ENCODE data around the gene SSH3. TPM values are rescaled to one million over a fixed set of nuclear protein-coding genes. Genes with fewer than 3 reads are reported as not detected.

The SSH3 gene
- total and polyA plus RNA-seq, 2 of the 8 experiments (the other 6 are each of a cell fraction or from before 2014, with no cell fraction given): 16.9 to 19.8 TPM

GRCh38 chr11:67356864-67357561 lies 53.7 kb downstream of the SSH3 start:
- DNase-seq (ENCODE audit: low read depth in 1 of 2, low spot score in 2 of 2) (peak in 1 of 2 experiments; percentile 84), FAIRE-seq (no peak)
- Histone ChIP-seq H2BK5ac (ENCODE audit: low read depth, low read length) (peak overlapping the region; percentile 52; the same call in 1 of the 2 replicates), H2BK15ac (ENCODE audit: low read length) (no peak overlapping the region), H2AFZ (ENCODE audit: low read length) (0 out of 2 replicates have a peak overlapping the region, but pooled peaks have one; percentile 74), H3K14ac (ENCODE audit: insufficient read length) (no peak overlapping the region), H3K36me3 (ENCODE audit: control insufficient read depth in 2 of 4, insufficient read depth in 4 of 4, low read length in 3 of 4) (no peaks in the 10 kb centered on the region), H3K79me1 (ENCODE audit: low read depth, low read length) (peaks cover 2% of the 10 kb centered on the region; the same call in 1 of the 2 replicates), H3K79me2 (ENCODE audit: control insufficient read depth in 1 of 2, insufficient read depth in 2 of 2, low read length in 2 of 2) (no peaks in the 10 kb centered on the region), H3K9me3 (ENCODE audit: insufficient read depth in 2 of 2, low read depth in 1 of 2, low read length in 1 of 2) (no peaks in the 10 kb centered on the region), H4K8ac (ENCODE audit: extremely low read depth, insufficient read depth, low read length) (0 out of 2 replicates have a peak overlapping the region, but pooled peaks have one; percentile 52), H3K27ac (ENCODE audit: low read depth, low read length) (no peak overlapping the region), H3K9ac (replicated peaks in 1 of 4; ENCODE audit: extremely low read depth in 1 of 4, low read depth in 3 of 4, low read length in 3 of 4) (0 out of 7 replicates have a peak overlapping the region, but pooled peaks of 1 of the 4 experiments have one; percentile 13), H3K4me3 (ENCODE audit: extremely low read depth in 1 of 4, insufficient read depth in 2 of 4, low read depth in 3 of 4, low read length in 4 of 4) (no peak overlapping the region), H3K18ac (ENCODE audit: extremely low read depth, low read length) (no peak overlapping the region; the same call in 1 of the 2 replicates), H3K56ac (replicated peaks; ENCODE audit: insufficient read length, low read depth, low read length) (no peak overlapping the region), H3K23ac (ENCODE audit: insufficient read length) (no peak overlapping the region), H3K27me3 (replicated peaks in 1 of 4; ENCODE audit: control insufficient read depth in 3 of 4, extremely low read depth in 1 of 4, insufficient read depth in 3 of 4, low read length in 3 of 4) (no peaks in the 10 kb centered on the region; a peak in 1 of 7 replicates), H3K4me1 (replicated peaks in 1 of 4; ENCODE audit: control insufficient read depth in 3 of 4, insufficient read depth in 4 of 4, low read length in 3 of 4) (peaks cover 0 to 18% (median 15%) of the 10 kb centered on the region in 4 experiments; a peak in 6 of 7 replicates), H3K4me2 (ENCODE audit: insufficient read depth in 1 of 2, low read depth in 2 of 2, low read length in 2 of 2) (peak overlapping the region in 1 of 2 experiments; percentile 10; a peak in 1 of 4 replicates), H4K20me1 (replicated peaks in 1 of 2; ENCODE audit: control insufficient read depth in 1 of 2, insufficient read depth in 2 of 2, low read length in 2 of 2) (no peaks in the 10 kb centered on the region), H3K23me2 (ENCODE audit: low read depth, low read length) (peaks cover 8% of the 10 kb centered on the region; the same call in 1 of the 2 replicates), H2BK120ac (replicated peaks; ENCODE audit: low read depth, low read length) (no peak overlapping the region), H2BK12ac (ENCODE audit: low read depth, low read length) (peak overlapping the region; percentile 91), H3K4ac (replicated peaks; ENCODE audit: insufficient read length, low read depth, low read length) (no peak overlapping the region), H4K91ac (replicated peaks; ENCODE audit: insufficient read length, low read length) (peak overlapping the region; percentile 57), H2AK5ac (ENCODE audit: low read depth, low read length) (no peak overlapping the region), H2BK20ac (ENCODE audit: low read length) (peak overlapping the region; percentile 8), H4K5ac (ENCODE audit: insufficient read length, low read depth, low read length) (no peak overlapping the region)
- CTCF ChIA-PET (ENCODE audit: partially characterized antibody): interaction anchor here (0.7 to 20.0 kb wide), 14 partner anchors 11 to 327 kb away, joined by 3 to 1305 read pairs (median 4); partner anchors contain the start of genes CDK2AP2, CLCF1, PPP1CA and RAD9A
- POLR2A ChIA-PET (ENCODE audit: partially characterized antibody): interaction anchor here (0.9 to 1.7 kb wide), 7 partner anchors 9 to 283 kb away, joined by 3 to 6 read pairs (median 3); partner anchors contain the start of gene RAD9A
- whole genome bisulfite sequencing, 2 experiments (ENCODE audit: extremely low coverage in 1 of 2, insufficient coverage in 1 of 2, insufficient read length in 1 of 2, insufficient replicate concordance in 2 of 2, low coverage in 1 of 2, low lambda C conversion rate in 2 of 2, missing lambda C conversion rate in 1 of 2): 32% methylated on average over 3 of the region's 3 CpGs; no CpG with 5 or more reads in 1 of the 2 experiments
- no peak for TF ChIP-seq E2F6 (IDR thresholded peaks at IDR 0.05)
- 0 out of 2 replicates have a peak, but pooled peaks have one; percentile 16 for TF ChIP-seq TAF1 (IDR thresholded peaks at IDR 0.05; ENCODE audit: low read depth, low read length)
- TF ChIP-seq SIN3A (conservative IDR thresholded peaks at IDR 0.05 in 1 of 2, IDR thresholded peaks at IDR 0.05 in 1 of 2; ENCODE audit: low read depth in 1 of 2, low read length in 2 of 2): peak; percentile 55 to 71; a peak in 2 of 4 replicates
- TF ChIP-seq CTCF (IDR thresholded peaks at IDR 0.05; ENCODE audit: control extremely low read depth in 1 of 3, insufficient read depth in 1 of 3, low read depth in 1 of 3, low read length in 3 of 3): peak; percentile 78 to 99 (median 94)
- peak; percentile 36; the same call in 1 of the 2 replicates for TF ChIP-seq JUND (IDR thresholded peaks at IDR 0.05; ENCODE audit: low read length)
- TF ChIP-seq EP300 (IDR thresholded peaks at IDR 0.05; ENCODE audit: borderline replicate concordance in 1 of 2, low read depth in 2 of 2, low read length in 2 of 2): 0 out of 3 replicates have a peak, but pooled peaks of 1 of the 2 experiments have one; percentile 26
